ENCODE results near the gene AEBP2. TPM values are rescaled to one million over a fixed set of nuclear protein-coding genes. Genes with fewer than 3 reads are reported as not detected.

The AEBP2 gene
- total RNA-seq, 1 donor from 2014 or later = 8.9 TPM

DNA sequence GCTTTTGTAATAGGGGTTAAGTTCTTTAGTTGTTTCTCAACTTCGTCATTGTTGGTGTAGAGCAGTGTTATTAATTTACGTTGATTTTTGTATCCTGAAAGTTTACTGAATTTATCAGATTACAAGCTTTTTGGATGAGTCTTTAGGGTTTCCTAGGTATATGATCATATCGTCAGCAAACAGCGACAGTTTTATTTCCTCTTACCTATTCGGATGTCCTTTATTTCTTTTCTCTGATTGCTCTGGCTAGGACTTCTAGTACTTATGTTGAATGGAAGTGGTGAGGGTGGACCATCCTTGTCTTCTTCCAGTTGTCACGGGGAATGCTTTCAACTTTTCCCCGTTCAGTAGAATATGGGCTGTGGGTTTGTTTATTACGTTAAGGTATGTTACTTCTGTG lies 37.8 kb downstream of the AEBP2 start:
- no peak for DNase-seq (ENCODE audit: low read depth)
- TF ChIP-seq CTCF (conservative IDR thresholded peaks at IDR 0.05; ENCODE audit: low read depth, low read length) = no peak
- no peak overlapping the region for H3K4me3 ChIP-seq (ENCODE audit: low read depth, low read length)

DNA sequence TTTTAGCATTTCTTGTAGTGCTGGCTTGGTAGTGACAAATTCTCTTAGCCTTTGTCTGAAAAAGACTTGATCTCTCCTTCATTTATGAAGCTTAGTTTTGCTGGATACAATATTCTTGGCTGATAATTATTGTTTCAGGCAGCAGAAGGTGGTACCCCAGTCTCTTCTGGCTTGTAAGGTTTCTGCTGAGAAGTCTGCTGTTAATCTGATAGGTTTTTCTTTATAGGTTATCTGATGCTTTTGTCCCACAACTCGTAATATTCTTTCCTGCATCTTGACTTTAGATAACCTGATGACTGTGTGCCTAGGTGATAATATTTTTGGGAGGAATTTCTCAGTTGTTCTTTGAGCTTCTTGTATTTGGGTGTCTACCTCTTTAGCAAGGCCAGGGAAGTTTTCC lies 41.2 kb downstream of the AEBP2 start:
- TF ChIP-seq CTCF (conservative IDR thresholded peaks at IDR 0.05; ENCODE audit: low read depth, low read length) = no peak
- DNase-seq (ENCODE audit: low read depth) = no peak

GRCh38 chr12:19482036-19482435 lies 42.7 kb downstream of the AEBP2 start:
- no peak for TF ChIP-seq CTCF (conservative IDR thresholded peaks at IDR 0.05; ENCODE audit: low read depth, low read length)
- H3K4me3 ChIP-seq (ENCODE audit: low read depth, low read length) = no peak overlapping the region
- DNase-seq (ENCODE audit: low read depth) = peak; percentile 23

More for the DNA sequence above, 41.2 kb downstream of the AEBP2 start:
- no peak overlapping the region for H3K4me3 ChIP-seq (ENCODE audit: low read depth, low read length)

GRCh38 chr12:19482551-19483109 lies 43.3 kb downstream of the AEBP2 start:
- TF ChIP-seq CTCF (conservative IDR thresholded peaks at IDR 0.05; ENCODE audit: low read depth, low read length) = no peak
- DNase-seq (ENCODE audit: low read depth) = no peak
- H3K4me3 ChIP-seq (ENCODE audit: low read depth, low read length) = no peak overlapping the region

- no peak overlapping the region for H3K4me3 ChIP-seq (ENCODE audit: low read depth, low read length)
- TF ChIP-seq CTCF (conservative IDR thresholded peaks at IDR 0.05; ENCODE audit: low read depth, low read length) = no peak
- no peak for DNase-seq (ENCODE audit: low read depth)
These were observed 44.4 kb downstream of the AEBP2 start for GRCh38 chr12:19483727-19484126.

DNA sequence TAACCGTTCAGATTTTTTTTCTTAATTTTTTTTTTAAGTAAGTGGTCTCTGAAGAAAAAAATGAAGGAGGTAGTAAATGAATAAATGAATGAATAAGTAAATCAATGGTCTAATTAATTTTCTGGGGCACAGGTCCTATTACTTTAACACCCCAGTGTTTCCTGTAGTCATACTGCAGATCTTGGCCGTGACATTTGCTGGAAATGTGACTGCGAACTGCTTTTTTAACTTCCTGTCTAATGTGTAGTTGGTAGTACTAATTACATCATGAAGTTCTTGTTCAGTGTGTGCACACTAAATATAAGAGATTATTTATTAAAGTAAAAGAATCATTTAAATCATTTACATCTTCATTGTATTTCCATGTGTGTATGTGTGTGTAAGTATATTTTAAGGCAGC lies 45.4 kb downstream of the AEBP2 start:
- TF ChIP-seq CTCF (conservative IDR thresholded peaks at IDR 0.05; ENCODE audit: low read depth, low read length) = no peak
- no peak overlapping the region for H3K4me3 ChIP-seq (ENCODE audit: low read depth, low read length)
- no peak for DNase-seq (ENCODE audit: low read depth)

DNA sequence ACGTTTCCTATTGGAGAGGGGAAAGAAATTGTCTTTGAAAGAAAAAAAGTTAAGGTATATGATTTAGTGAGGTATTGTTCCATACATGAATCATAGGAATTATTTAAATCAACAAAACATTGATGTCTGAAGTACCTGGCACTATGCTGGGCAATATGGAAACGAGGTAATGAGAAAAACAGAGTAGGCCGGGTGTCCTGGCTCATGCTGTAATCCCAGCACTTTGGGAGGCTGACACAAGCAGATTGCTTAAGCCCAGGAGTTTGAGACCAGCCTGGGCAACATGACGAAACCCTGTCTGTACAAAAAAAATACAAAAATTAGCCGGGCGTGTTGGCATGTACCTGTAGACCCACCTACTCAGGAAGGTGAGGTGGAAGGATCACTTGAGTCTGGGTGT lies 45.9 kb downstream of the AEBP2 start:
- TF ChIP-seq CTCF (conservative IDR thresholded peaks at IDR 0.05; ENCODE audit: low read depth, low read length) = no peak
- H3K4me3 ChIP-seq (ENCODE audit: low read depth, low read length) = no peak overlapping the region
- DNase-seq (ENCODE audit: low read depth) = no peak

Measured in epithelial cell of proximal tubule (primary cell).